H1 (cell line): ENCODE results near the gene KDELR1. TPM values are rescaled to one million over a fixed set of nuclear protein-coding genes. Genes with fewer than 3 reads are reported as not detected.

ENCODE experiments used
- CBX8 ChIP-seq: fragments of 300-800, 300-1000 bp; sonication (generic); IDR thresholded peaks from 2 replicates; pipeline ENCODE4 v1.7.1; 2016; ENCODE audit warnings: low read depth, low read length, borderline replicate concordance
- HDAC2 ChIP-seq, 2 experiments: fragments of 300-600 bp in 1 of 2; sonication (generic) in 1 of 2; IDR thresholded peaks; 2 replicates each; pipeline ENCODE4 v1.6.1; 2011 to 2012; ENCODE audit warnings: low read depth in 2 of 2, low read length in 2 of 2, mild to moderate bottlenecking in 2 of 2, moderate library complexity in 2 of 2, borderline replicate concordance in 1 of 2, inconsistent platforms in 1 of 2
- JUND ChIP-seq: IDR thresholded peaks from 2 replicates; pipeline ENCODE4 v1.6.1; 2011; ENCODE audit warnings: mild to moderate bottlenecking, improper control_type of control experiment, low read length
- SAP30 ChIP-seq: fragments of 300-600 bp; sonication (generic); IDR thresholded peaks from 2 replicates; pipeline ENCODE4 v1.7.1; 2012; ENCODE audit warnings: low read length, moderate library complexity, mild to moderate bottlenecking, inconsistent platforms; ENCODE audit not compliant: insufficient read depth, insufficient replicate concordance
- SP1 ChIP-seq: IDR thresholded peaks from 2 replicates; pipeline ENCODE4 v1.6.1; 2011; ENCODE audit warnings: low read depth, low read length
- TAF1 ChIP-seq: IDR thresholded peaks from 2 replicates; pipeline ENCODE4 v1.6.1; 2011; ENCODE audit warnings: mild to moderate bottlenecking, low read depth, low read length
- TBP ChIP-seq: IDR thresholded peaks from 2 replicates; pipeline ENCODE4 v1.6.1; 2011; ENCODE audit warnings: low read depth, low read length, improper control_type of control experiment
- TCF12 ChIP-seq: IDR thresholded peaks from 2 replicates; pipeline ENCODE4 v1.6.1; 2011; ENCODE audit warnings: low read depth, mild to moderate bottlenecking, low read length
- polyA plus RNA-seq, 7 experiments: library from polyadenylated mRNA; depleted of rRNA in 3 of 7; stranded (reverse) in 5 of 7; unstranded in 2 of 7; fragments of >200 nt in 5 of 7; fragments of 200-250 nt in 2 of 7; gene quantifications; 1 replicate in 5 of 7; 2 replicates in 1 of 7; 4 replicates in 1 of 7; pipeline versions ENCODE4 v1.2.1 to v1.2.3, GENCODE V29; 2011 to 2013; ENCODE audit warnings: missing spikeins in 2 of 7, mixed read lengths in 2 of 7
- total RNA-seq: library from RNA; stranded (reverse); fragmentation: NEBNext Ultra II Directional; extraction: Animal tissue kit (Norgen Biotek cat#: 25700); gene quantifications from 2 replicates; pipeline ENCODE4 v1.2.1, GENCODE V29; 2021
- TF ChIP-seq, protein P1 (sequence below): IDR thresholded peaks from 2 replicates; pipeline ENCODE4 v1.6.1; 2011; ENCODE audit warnings: low read length, improper control_type of control experiment
- TF ChIP-seq, protein P2 (sequence below): IDR thresholded peaks from 2 replicates; pipeline ENCODE4 v1.6.1; 2011; ENCODE audit warnings: low read depth, mild to moderate bottlenecking, low read length; ENCODE audit not compliant: insufficient read depth

The KDELR1 gene
- total and polyA plus RNA-seq, 2 of the 8 experiments (the other 6 are each of a cell fraction or from before 2014, with no cell fraction given) = 225 to 231 TPM

- TF ChIP-seq HDAC2 (IDR thresholded peaks at IDR 0.05; ENCODE audit: borderline replicate concordance in 1 of 2, low read depth in 2 of 2, low read length in 2 of 2) (no peak), TBP (no peak), SP1 (no peak), JUND (no peak), SAP30 (no peak), TCF12 (no peak), CBX8 (no peak), TAF1 (no peak)
- TF ChIP-seq, protein P1, sequence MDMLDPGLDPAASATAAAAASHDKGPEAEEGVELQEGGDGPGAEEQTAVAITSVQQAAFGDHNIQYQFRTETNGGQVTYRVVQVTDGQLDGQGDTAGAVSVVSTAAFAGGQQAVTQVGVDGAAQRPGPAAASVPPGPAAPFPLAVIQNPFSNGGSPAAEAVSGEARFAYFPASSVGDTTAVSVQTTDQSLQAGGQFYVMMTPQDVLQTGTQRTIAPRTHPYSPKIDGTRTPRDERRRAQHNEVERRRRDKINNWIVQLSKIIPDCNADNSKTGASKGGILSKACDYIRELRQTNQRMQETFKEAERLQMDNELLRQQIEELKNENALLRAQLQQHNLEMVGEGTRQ = no peak
- TF ChIP-seq, protein P2, sequence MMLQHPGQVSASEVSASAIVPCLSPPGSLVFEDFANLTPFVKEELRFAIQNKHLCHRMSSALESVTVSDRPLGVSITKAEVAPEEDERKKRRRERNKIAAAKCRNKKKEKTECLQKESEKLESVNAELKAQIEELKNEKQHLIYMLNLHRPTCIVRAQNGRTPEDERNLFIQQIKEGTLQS = no peak
Measured at GRCh38 chr19:48385461-48386087, 5.8 kb downstream of the KDELR1 start (continued).
